ENCODE results near the gene LGI1. TPM values are rescaled to one million over a fixed set of nuclear protein-coding genes. Genes with fewer than 3 reads are reported as not detected.

The LGI1 gene
- total and polyA plus RNA-seq, 2 donors from 2014 or later: not detected

DNA sequence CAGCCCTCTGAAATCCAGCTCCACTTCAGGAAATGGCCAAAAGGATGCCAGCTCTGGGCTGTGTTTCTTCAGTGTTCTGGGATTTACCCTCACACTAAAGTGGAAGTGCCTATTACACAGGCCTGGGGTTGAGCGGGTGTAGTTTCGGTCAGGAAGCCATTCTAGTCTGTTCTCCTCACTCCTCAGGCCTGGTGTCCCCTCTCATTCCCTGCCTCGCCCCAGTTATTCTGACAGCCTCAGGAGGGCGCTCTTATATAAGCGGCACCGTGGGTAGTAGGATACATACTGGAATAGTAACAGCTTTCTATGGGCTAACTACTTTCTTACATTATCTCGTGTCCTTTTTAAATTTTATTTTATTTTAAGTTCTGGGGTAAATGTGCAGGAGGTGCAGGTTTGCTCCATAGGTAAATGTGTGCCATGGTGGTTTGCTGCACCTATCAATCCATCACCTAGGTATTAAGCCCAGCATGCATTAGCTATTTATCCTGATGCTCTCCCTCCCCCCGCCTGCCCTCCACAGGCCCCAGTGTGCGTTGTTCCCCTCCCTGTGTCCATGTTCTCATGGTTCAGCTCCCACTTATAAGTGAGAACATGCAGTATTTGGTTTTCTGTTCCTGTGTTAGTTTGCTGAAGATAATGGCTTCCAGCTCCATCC, 12.2 kb upstream of the LGI1 start:
- H3K9me3 ChIP-seq (ENCODE audit: control insufficient read depth in 2 of 3, insufficient read depth in 1 of 3, low read length in 3 of 3): no peaks in the 10 kb centered on the region
- DNase-seq (peak in 1 of 5 donors; percentile 29), FAIRE-seq (no peak)
- H3K9ac ChIP-seq (ENCODE audit: low read length in 3 of 3): no peak overlapping the region
- no peaks in the 10 kb centered on the region for H3K36me3 ChIP-seq (ENCODE audit: control insufficient read depth in 2 of 3, insufficient read depth in 3 of 3, low read length in 3 of 3)
- intact Hi-C loops (cut with DNase I): no loop called here
- H3K27me3 ChIP-seq (ENCODE audit: control insufficient read depth, insufficient read depth, low read length): no peaks in the 10 kb centered on the region
- H3K4me1 ChIP-seq (ENCODE audit: control insufficient read depth in 2 of 3, insufficient read depth in 2 of 3, low read depth in 1 of 3, low read length in 3 of 3): no peaks in the 10 kb centered on the region
- H3K4me3 ChIP-seq (ENCODE audit: low read length in 3 of 3): no peak overlapping the region
- TF ChIP-seq, protein P1, sequence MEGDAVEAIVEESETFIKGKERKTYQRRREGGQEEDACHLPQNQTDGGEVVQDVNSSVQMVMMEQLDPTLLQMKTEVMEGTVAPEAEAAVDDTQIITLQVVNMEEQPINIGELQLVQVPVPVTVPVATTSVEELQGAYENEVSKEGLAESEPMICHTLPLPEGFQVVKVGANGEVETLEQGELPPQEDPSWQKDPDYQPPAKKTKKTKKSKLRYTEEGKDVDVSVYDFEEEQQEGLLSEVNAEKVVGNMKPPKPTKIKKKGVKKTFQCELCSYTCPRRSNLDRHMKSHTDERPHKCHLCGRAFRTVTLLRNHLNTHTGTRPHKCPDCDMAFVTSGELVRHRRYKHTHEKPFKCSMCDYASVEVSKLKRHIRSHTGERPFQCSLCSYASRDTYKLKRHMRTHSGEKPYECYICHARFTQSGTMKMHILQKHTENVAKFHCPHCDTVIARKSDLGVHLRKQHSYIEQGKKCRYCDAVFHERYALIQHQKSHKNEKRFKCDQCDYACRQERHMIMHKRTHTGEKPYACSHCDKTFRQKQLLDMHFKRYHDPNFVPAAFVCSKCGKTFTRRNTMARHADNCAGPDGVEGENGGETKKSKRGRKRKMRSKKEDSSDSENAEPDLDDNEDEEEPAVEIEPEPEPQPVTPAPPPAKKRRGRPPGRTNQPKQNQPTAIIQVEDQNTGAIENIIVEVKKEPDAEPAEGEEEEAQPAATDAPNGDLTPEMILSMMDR (IDR thresholded peaks at IDR 0.05; ENCODE audit: borderline replicate concordance, extremely low read depth, insufficient read depth): no peak
- no peak overlapping the region for H3K27ac ChIP-seq (ENCODE audit: low read depth in 2 of 2, low read length in 2 of 2)

DNA sequence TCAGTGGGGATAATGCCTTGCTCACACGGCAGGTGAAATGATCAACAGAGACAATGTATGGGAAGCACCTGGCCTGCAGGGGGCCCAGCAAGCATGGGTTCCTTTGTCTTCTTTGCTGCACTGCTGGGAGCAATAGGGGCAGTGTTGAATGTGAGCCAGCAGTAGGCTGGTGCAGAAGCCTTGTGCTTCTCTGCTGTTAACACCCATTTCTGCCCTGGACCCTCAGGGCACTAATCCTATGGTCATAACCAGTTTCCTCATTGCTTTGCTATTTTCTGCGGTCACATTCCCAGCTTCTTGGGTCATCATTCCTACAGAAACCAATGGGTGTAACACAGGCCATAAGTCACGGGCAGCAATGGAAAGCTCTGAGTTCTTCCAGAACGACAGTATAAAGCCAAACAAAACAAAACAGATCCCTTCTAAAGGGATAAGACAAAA, 10.9 kb upstream of the LGI1 start:
- H3K27me3 ChIP-seq (ENCODE audit: control insufficient read depth, insufficient read depth, low read length): no peaks in the 10 kb centered on the region
- peak in 4 of 5 donors; percentile 63 to 81 (median 72) for DNase-seq
- TF ChIP-seq, protein P1 (IDR thresholded peaks at IDR 0.05; ENCODE audit: borderline replicate concordance, extremely low read depth, insufficient read depth): no peak
- H3K4me3 ChIP-seq (ENCODE audit: low read length in 3 of 3): no peak overlapping the region
- no peak overlapping the region for H3K9ac ChIP-seq (ENCODE audit: low read length in 3 of 3)
- H3K9me3 ChIP-seq (ENCODE audit: control insufficient read depth in 2 of 3, insufficient read depth in 1 of 3, low read length in 3 of 3): no peaks in the 10 kb centered on the region
- H3K27ac ChIP-seq (ENCODE audit: low read depth in 2 of 2, low read length in 2 of 2): no peak overlapping the region
- intact Hi-C loops (cut with DNase I): no loop called here
- H3K4me1 ChIP-seq (ENCODE audit: control insufficient read depth in 2 of 3, insufficient read depth in 2 of 3, low read depth in 1 of 3, low read length in 3 of 3): no peaks in the 10 kb centered on the region
- no peak for FAIRE-seq
- H3K36me3 ChIP-seq (ENCODE audit: control insufficient read depth in 2 of 3, insufficient read depth in 3 of 3, low read length in 3 of 3): no peaks in the 10 kb centered on the region

DNA sequence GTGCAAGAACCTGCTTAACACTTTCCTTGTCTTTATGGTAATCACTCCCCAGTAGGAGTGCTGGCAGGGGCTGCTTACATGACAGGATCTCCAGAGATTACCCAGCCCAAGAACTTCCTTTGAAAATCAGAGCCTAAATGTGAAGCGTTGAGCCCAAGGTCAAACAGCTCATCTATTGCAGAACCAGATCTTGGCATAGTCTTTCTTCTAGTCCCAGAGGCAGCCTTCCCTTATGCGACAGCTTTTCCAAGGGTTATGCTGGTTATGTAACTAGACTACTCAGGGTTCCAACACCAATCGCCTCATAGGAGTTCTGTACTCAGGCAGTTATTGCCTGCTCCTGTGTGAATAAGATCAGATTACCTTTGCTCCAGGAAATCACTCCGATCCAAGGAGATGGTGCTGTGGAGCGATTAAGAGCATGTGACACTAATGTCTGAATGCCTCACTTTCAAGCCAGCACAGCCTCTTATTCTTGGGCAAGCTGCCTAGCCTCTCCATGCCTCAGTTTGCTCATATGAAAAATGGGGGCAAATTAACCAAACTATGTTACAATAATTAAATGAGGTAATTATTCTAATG, 8.4 kb upstream of the LGI1 start:
- Histone ChIP-seq H3K9ac (ENCODE audit: low read length in 3 of 3) (no peak overlapping the region), H3K4me3 (ENCODE audit: low read length in 3 of 3) (no peak overlapping the region), H3K36me3 (ENCODE audit: control insufficient read depth in 2 of 3, insufficient read depth in 3 of 3, low read length in 3 of 3) (no peaks in the 10 kb centered on the region), H3K4me1 (ENCODE audit: control insufficient read depth in 2 of 3, insufficient read depth in 2 of 3, low read depth in 1 of 3, low read length in 3 of 3) (no peaks in the 10 kb centered on the region), H3K9me3 (ENCODE audit: control insufficient read depth in 2 of 3, insufficient read depth in 1 of 3, low read length in 3 of 3) (no peaks in the 10 kb centered on the region), H3K27me3 (ENCODE audit: control insufficient read depth, insufficient read depth, low read length) (no peaks in the 10 kb centered on the region), H3K27ac (ENCODE audit: low read depth in 2 of 2, low read length in 2 of 2) (no peak overlapping the region)
- TF ChIP-seq, protein P1 (IDR thresholded peaks at IDR 0.05; ENCODE audit: borderline replicate concordance, extremely low read depth, insufficient read depth): no peak
- FAIRE-seq (no peak), DNase-seq (peak in 3 of 5 donors; percentile 30 to 79 (median 78))
- intact Hi-C loops (cut with DNase I): no loop called here
